Hypothalamus (tissue), 51 donors: ENCODE measurements around the gene RPTOR.

Experiments used
- DNase-seq, 51 donors: peaks; one replicate each; lab custom pipeline; 2025; lab: John Stamatoyannopoulos, UW

The RPTOR gene

GRCh38 chr17:80943346-80944145, 398.9 kb downstream of the RPTOR start:
- DNase-seq = no peak

GRCh38 chr17:80944326-80944725, 399.7 kb downstream of the RPTOR start:
- DNase-seq = no peak

GRCh38 chr17:80945736-80946135, 401.1 kb downstream of the RPTOR start:
- no peak for DNase-seq

GRCh38 chr17:80946449-80946848, 401.8 kb downstream of the RPTOR start:
- no peak for DNase-seq

- DNase-seq = no peak
These were observed 402.7 kb downstream of the RPTOR start for GRCh38 chr17:80947200-80947940.

- no peak for DNase-seq
These were observed 403.7 kb downstream of the RPTOR start for GRCh38 chr17:80948019-80948975.

GRCh38 chr17:80948976-80949450, 404.4 kb downstream of the RPTOR start:
- no peak for DNase-seq

GRCh38 chr17:80949451-80950421, 405.1 kb downstream of the RPTOR start:
- no peak for DNase-seq

GRCh38 chr17:80950466-80951120, 406.0 kb downstream of the RPTOR start:
- DNase-seq = no peak

GRCh38 chr17:80951121-80952090, 406.8 kb downstream of the RPTOR start:
- DNase-seq = no peak

GRCh38 chr17:80952291-80952690, 407.7 kb downstream of the RPTOR start:
- no peak for DNase-seq

GRCh38 chr17:80953471-80954315, 409.1 kb downstream of the RPTOR start:
- DNase-seq = no peak

GRCh38 chr17:80955078-80955477, 410.4 kb downstream of the RPTOR start:
- no peak for DNase-seq

GRCh38 chr17:80955671-80956280, 411.1 kb downstream of the RPTOR start:
- DNase-seq = no peak

GRCh38 chr17:80956321-80957190, 411.9 kb downstream of the RPTOR start:
- DNase-seq = no peak
